Activated B cell treated with CpG ODN at 0.5 μM for 24 hours (primary cell): Measurements from ENCODE around the gene PARN. TPM values are rescaled to one million over a fixed set of nuclear protein-coding genes. Genes with fewer than 3 reads are reported as not detected.
A peak's percentile ranks its signal among the peaks of the same experiment; 100 is the strongest.

ENCODE experiments used
- ATAC-seq: fragments of 200-7000 bp; cut with Tn5 transposase; one replicate; pipeline ENCODE4 v1.10.0; 2021; ENCODE audit warnings: low read depth, mild to moderate bottlenecking, moderate library complexity
- CTCF ChIA-PET: fragments of 350-600 bp; sonication (Branson Sonifier 250); formaldehyde crosslinking; loops from one replicate; lab custom pipeline; 2021; ENCODE audit warnings: antibody characterized with exemption; lab: Charles Lee
- POLR2A ChIA-PET: fragments of 350-600 bp; sonication (Branson Sonifier 250); formaldehyde crosslinking; loops from one replicate; lab custom pipeline; 2021; ENCODE audit warnings: antibody characterized with exemption; lab: Charles Lee
- DNase-seq: peaks from one replicate; pipeline ENCODE4 v3.0.0; 2022
- H3K27ac Mint-ChIP-seq: one replicate; pipeline ENCODE4 v1.8.0; 2020; ENCODE audit warnings: mixed read lengths
- H3K27me3 Mint-ChIP-seq: one replicate; pipeline ENCODE4 v1.8.0; 2021; ENCODE audit warnings: mixed read lengths
- H3K36me3 Mint-ChIP-seq: one replicate; pipeline ENCODE4 v1.8.0; 2021; ENCODE audit warnings: low read depth, mixed read lengths
- H3K4me1 Mint-ChIP-seq: one replicate; pipeline ENCODE4 v1.8.0; 2021; ENCODE audit warnings: mixed read lengths
- H3K4me3 Mint-ChIP-seq: one replicate; pipeline ENCODE4 v1.8.0; 2020; ENCODE audit warnings: mild to moderate bottlenecking, mixed read lengths
- H3K9me3 Mint-ChIP-seq: one replicate; pipeline ENCODE4 v1.8.0; 2020; ENCODE audit warnings: mixed read lengths
- CTCF ChIP-seq: fragments of 200-600 bp; IDR thresholded peaks from one replicate; pipeline ENCODE4 v1.8.0; 2022; ENCODE audit warnings: antibody characterized with exemption, mild to moderate bottlenecking
- intact Hi-C: fragments of 100-400 bp; cut with micrococcal nuclease; formaldehyde crosslinking; loops from one replicate; pipeline ENCODE4 v1.15.1; 2024
- total RNA-seq: library from RNA; stranded (reverse); gene quantifications from 2 replicates; pipeline ENCODE4 v1.2.3, GENCODE V29; 2022

PARN gene
- total RNA-seq, 1 donor from 2014 or later, result 47.3 TPM

GRCh38 chr16:14628806-14629611, 1.1 kb downstream of the PARN start:
- intact Hi-C loops, result no loop called here
- H3K36me3 Mint-ChIP-seq, result peaks cover 55% of the 10 kb centered on the region
- peaks cover 42% of the 10 kb centered on the region for H3K4me1 Mint-ChIP-seq
- peaks cover 3% of the 10 kb centered on the region for H3K9me3 Mint-ChIP-seq
- ChIA-PET POLR2A (interaction anchor here (1.0 to 2.2 kb wide), 8 partner anchors 9 to 343 kb away, joined by 3 to 17 read pairs (median 6); no protein-coding TSS in a partner anchor), CTCF (no interaction called here)
- no peak for ATAC-seq
- H3K4me3 Mint-ChIP-seq, result peak overlapping the region; percentile 92
- no peak for DNase-seq
- no peaks in the 10 kb centered on the region for H3K27me3 Mint-ChIP-seq
- no peak for TF ChIP-seq CTCF
- H3K27ac Mint-ChIP-seq, result peak overlapping the region; percentile 96

GRCh38 chr16:14627078-14627477, 3.0 kb downstream of the PARN start:
- H3K27me3 Mint-ChIP-seq, result no peaks in the 10 kb centered on the region
- H3K36me3 Mint-ChIP-seq, result peaks cover 65% of the 10 kb centered on the region
- ATAC-seq (no peak), DNase-seq (no peak)
- no peak overlapping the region for H3K4me3 Mint-ChIP-seq
- H3K27ac Mint-ChIP-seq, result no peak overlapping the region
- ChIA-PET POLR2A (no interaction called here), CTCF (no interaction called here)
- peaks cover 3% of the 10 kb centered on the region for H3K9me3 Mint-ChIP-seq
- peaks cover 30% of the 10 kb centered on the region for H3K4me1 Mint-ChIP-seq
- intact Hi-C loops, result no loop called here
- no peak for TF ChIP-seq CTCF

- H3K36me3 Mint-ChIP-seq, result peaks cover 71% of the 10 kb centered on the region
- intact Hi-C loops, result no loop called here
- H3K4me1 Mint-ChIP-seq, result no peaks in the 10 kb centered on the region
- no peak overlapping the region for H3K27ac Mint-ChIP-seq
- ATAC-seq, result no peak
- ChIA-PET POLR2A (interaction anchor here (0.7 kb wide), 2 partner anchors 12 to 263 kb away, joined by 4 to 6 read pairs; partner anchors contain the start of gene PARN), CTCF (no interaction called here)
- no peak for DNase-seq
- no peaks in the 10 kb centered on the region for H3K27me3 Mint-ChIP-seq
- no peaks in the 10 kb centered on the region for H3K9me3 Mint-ChIP-seq
- no peak for TF ChIP-seq CTCF
- no peak overlapping the region for H3K4me3 Mint-ChIP-seq
These were observed 11.5 kb downstream of the PARN start for GRCh38 chr16:14618566-14618965.

- DNase-seq (no peak), ATAC-seq (no peak)
- peaks cover 66% of the 10 kb centered on the region for H3K36me3 Mint-ChIP-seq
- H3K9me3 Mint-ChIP-seq, result no peaks in the 10 kb centered on the region
- no peaks in the 10 kb centered on the region for H3K27me3 Mint-ChIP-seq
- no peak overlapping the region for H3K27ac Mint-ChIP-seq
- intact Hi-C loops, result no loop called here
- no peak overlapping the region for H3K4me3 Mint-ChIP-seq
- ChIA-PET POLR2A (interaction anchor here (0.7 kb wide), 1 partner anchor 17 kb away, joined by 6 read pairs; the partner anchor contains the start of gene BFAR), CTCF (no interaction called here)
- TF ChIP-seq CTCF, result no peak
- no peaks in the 10 kb centered on the region for H3K4me1 Mint-ChIP-seq
These were observed 13.8 kb downstream of the PARN start for GRCh38 chr16:14616280-14616679.

- no peak overlapping the region for H3K27ac Mint-ChIP-seq
- H3K9me3 Mint-ChIP-seq, result no peaks in the 10 kb centered on the region
- POLR2A ChIA-PET, result no interaction called here
These were observed 16.1 kb downstream of the PARN start for GRCh38 chr16:14613991-14614390.

More at GRCh38 chr16:14613991-14614390, 16.1 kb downstream of the PARN start:
- H3K36me3 Mint-ChIP-seq, result peaks cover 69% of the 10 kb centered on the region
- ATAC-seq, result no peak
- CTCF ChIA-PET, result no interaction called here
- H3K4me3 Mint-ChIP-seq, result no peak overlapping the region
- H3K4me1 Mint-ChIP-seq, result peaks cover 10% of the 10 kb centered on the region
- no peaks in the 10 kb centered on the region for H3K27me3 Mint-ChIP-seq
- no peak for DNase-seq
- intact Hi-C loops, result no loop called here
- no peak for TF ChIP-seq CTCF
